HCT116 (cell line): Measurements from ENCODE around the gene CCDC117. TPM values are rescaled to one million over a fixed set of nuclear protein-coding genes. Genes with fewer than 3 reads are reported as not detected.

Source experiments
- ATAC-seq: fragments of 200-7000 bp; cut with Tn5 transposase; 2 replicates; pipeline ENCODE4 v1.9.1; 2020; ENCODE audit warnings: mild to moderate bottlenecking, moderate library complexity
- BruUV-seq: library from RNA; stranded (reverse); fragments of 400-500 nt; replicated peaks from 2 replicates; lab custom pipeline; 2021; lab: Mats Ljungman, UMichigan
- CTCF ChIA-PET: fragments of 300-600 bp; sonication (Branson Sonifier 250); formaldehyde crosslinking; loops from one replicate; lab custom pipeline; 2021; ENCODE audit warnings: antibody characterized with exemption; lab: Charles Lee
- POLR2A ChIA-PET: fragments of 300-600, 350-600 bp; sonication (Branson Sonifier 250); formaldehyde crosslinking; loops from one replicate; lab custom pipeline; 2021; ENCODE audit warnings: antibody characterized with exemption; lab: Charles Lee
- RAD21 ChIA-PET, 2 experiments: fragments of 300-600 bp; sonication (Branson Sonifier 250); formaldehyde crosslinking; loops; one replicate each; lab custom pipeline; 2023; ENCODE audit warnings: low total read pairs in 2 of 2; ENCODE audit not compliant: uncharacterized antibody in 2 of 2, unreplicated experiment in 2 of 2, low non-redundant PET in 1 of 2; lab: Charles Lee
- DNase-seq: peaks from one replicate; pipeline ENCODE4 v3.0.0-alpha.2; 2010; ENCODE audit warnings: low read depth, low spot score
- H2AFZ ChIP-seq: fragments of 200-600 bp; shearing (Covaris generic), sonication (generic); 2 replicates; pipeline ENCODE4 v1.6.1; 2017; ENCODE audit warnings: low read depth, mixed run types, mixed read lengths, antibody characterized with exemption, low read length; ENCODE audit not compliant: poor library complexity, severe bottlenecking
- H3K27ac ChIP-seq: 2 replicates; pipeline ENCODE4 v1.5.1; 2012; ENCODE audit warnings: low read depth, low read length
- H3K27me3 ChIP-seq: fragments of 200-600 bp; sonication (generic); 2 replicates; pipeline ENCODE4 v1.6.1; 2016; ENCODE audit warnings: mixed run types, low read length, mixed read lengths; ENCODE audit not compliant: insufficient read depth
- H3K36me3 ChIP-seq, 2 experiments: fragments of 200-500 bp in 1 of 2; fragments of 200-600 bp in 1 of 2; sonication (Bioruptor generic) in 1 of 2; sonication (generic) in 1 of 2; 2 replicates each; pipeline versions ENCODE4 v1.5.1 to v1.6.1; 2014 to 2016; ENCODE audit warnings: low read length in 2 of 2, inconsistent platforms in 1 of 2, mixed read lengths in 1 of 2, mixed run types in 1 of 2; ENCODE audit not compliant: insufficient read depth in 2 of 2, control insufficient read depth in 1 of 2
- H3K4me1 ChIP-seq, 2 experiments: fragments of 200-600 bp in 1 of 2; sonication (generic) in 1 of 2; 2 replicates each; pipeline versions ENCODE4 v1.5.1 to v1.6.1; 2012 to 2017; ENCODE audit warnings: low read length in 2 of 2, inconsistent platforms in 1 of 2, mild to moderate bottlenecking in 1 of 2, mixed read lengths in 1 of 2, mixed run types in 1 of 2, moderate library complexity in 1 of 2; ENCODE audit not compliant: insufficient read depth in 2 of 2, control insufficient read depth in 1 of 2
- H3K4me2 ChIP-seq: fragments of 200-600 bp; sonication (generic); 2 replicates; pipeline ENCODE4 v1.6.1; 2017; ENCODE audit warnings: mixed run types, low read length, mixed read lengths
- H3K4me3 ChIP-seq, 2 experiments: fragments of 200-600 bp in 1 of 2; sonication (generic) in 1 of 2; replicated peaks in 1 of 2; 2 replicates each; pipeline ENCODE4 v1.5.1; 2011 to 2016; ENCODE audit warnings: low read length in 2 of 2, control low read depth in 1 of 2, low read depth in 1 of 2, mild to moderate bottlenecking in 1 of 2, mixed read lengths in 1 of 2, mixed run types in 1 of 2
- H3K79me2 ChIP-seq: fragments of 200-600 bp; sonication (generic); 2 replicates; pipeline ENCODE4 v1.6.1; 2017; ENCODE audit warnings: mild to moderate bottlenecking, mixed run types, low read length, moderate library complexity, mixed read lengths; ENCODE audit not compliant: insufficient read depth
- H3K9ac ChIP-seq: fragments of 200-600 bp; sonication (generic); 2 replicates; pipeline ENCODE4 v1.6.1; 2016; ENCODE audit warnings: low read length, mixed read lengths
- H3K9me2 ChIP-seq: fragments of 200-600 bp; sonication (generic), shearing (Covaris generic); 2 replicates; pipeline ENCODE4 v1.6.1; 2017; ENCODE audit warnings: mixed run types, mild to moderate bottlenecking, moderate library complexity; ENCODE audit not compliant: insufficient read depth
- H3K9me3 ChIP-seq, 2 experiments: fragments of 200-500 bp in 1 of 2; fragments of 200-600 bp in 1 of 2; sonication (Bioruptor generic) in 1 of 2; sonication (generic) in 1 of 2; 2 replicates each; pipeline ENCODE4 v1.6.1; 2014 to 2017; ENCODE audit warnings: low read length in 2 of 2, mixed read lengths in 2 of 2, inconsistent platforms in 1 of 2, low read depth in 1 of 2, mild to moderate bottlenecking in 1 of 2, mixed run types in 1 of 2, moderate library complexity in 1 of 2; ENCODE audit not compliant: control insufficient read depth in 1 of 2, insufficient read depth in 1 of 2
- H4K20me1 ChIP-seq: fragments of 200-600 bp; sonication (generic), shearing (Covaris generic); 2 replicates; pipeline ENCODE4 v1.6.1; 2017; ENCODE audit warnings: mixed run types, mild to moderate bottlenecking, moderate library complexity; ENCODE audit not compliant: insufficient read depth
- ATF3 ChIP-seq: IDR thresholded peaks from 2 replicates; pipeline ENCODE4 v1.6.1; 2012
- CBX3 ChIP-seq: IDR thresholded peaks from 2 replicates; pipeline ENCODE4 v1.6.1; 2012; ENCODE audit warnings: low read depth
- EGR1 ChIP-seq: IDR thresholded peaks from 2 replicates; pipeline ENCODE4 v1.6.1; 2012; ENCODE audit warnings: low read depth
- ELF1 ChIP-seq: IDR thresholded peaks from 2 replicates; pipeline ENCODE4 v1.6.1; 2012; ENCODE audit warnings: low read depth, borderline replicate concordance
- EZH2 ChIP-seq: fragments of 200-600 bp; sonication (generic); IDR thresholded peaks from 2 replicates; pipeline ENCODE4 v1.6.1; 2017; ENCODE audit warnings: antibody characterized with exemption, mixed run types
- EZH2phosphoT487 ChIP-seq: fragments of 200-600 bp; IDR thresholded peaks from 2 replicates; pipeline ENCODE4 v1.6.1; 2018; ENCODE audit warnings: antibody characterized with exemption, borderline replicate concordance
- FOSL1 ChIP-seq: IDR thresholded peaks from 2 replicates; pipeline ENCODE4 v1.6.1; 2012; ENCODE audit warnings: low read depth
- JUND ChIP-seq: IDR thresholded peaks from 2 replicates; pipeline ENCODE4 v1.6.1; 2012
- MAX ChIP-seq: IDR thresholded peaks from 2 replicates; pipeline ENCODE4 v1.6.1; 2012
- RAD21 ChIP-seq: IDR thresholded peaks from 2 replicates; pipeline ENCODE4 v1.6.1; 2012; ENCODE audit warnings: low read depth, mild to moderate bottlenecking
- REST ChIP-seq: IDR thresholded peaks from 2 replicates; pipeline ENCODE4 v1.6.1; 2012; ENCODE audit warnings: low read depth
- SRF ChIP-seq: IDR thresholded peaks from 2 replicates; pipeline ENCODE4 v1.6.1; 2012; ENCODE audit warnings: low read depth
- TCF7L2 ChIP-seq: IDR thresholded peaks from 2 replicates; pipeline ENCODE4 v1.7.0; 2011; ENCODE audit warnings: borderline replicate concordance, inconsistent platforms; ENCODE audit not compliant: insufficient read depth, insufficient read length; ENCODE audit errors: extremely low read depth
- YY1 ChIP-seq: IDR thresholded peaks from 2 replicates; pipeline ENCODE4 v1.6.1; 2011; ENCODE audit warnings: low read length, low read depth, moderate library complexity, mild to moderate bottlenecking; ENCODE audit not compliant: insufficient replicate concordance; ENCODE audit errors: extremely low read depth
- ZBTB33 ChIP-seq: IDR thresholded peaks from 2 replicates; pipeline ENCODE4 v1.6.1; 2011; ENCODE audit warnings: mild to moderate bottlenecking, low read length, moderate library complexity; ENCODE audit not compliant: insufficient replicate concordance; ENCODE audit errors: extremely low read depth
- ZFX ChIP-seq: fragments of 450-650 bp; IDR thresholded peaks from 2 replicates; pipeline ENCODE4 v1.6.1; 2017
- intact Hi-C: fragments of 100-400 bp; cut with micrococcal nuclease; formaldehyde crosslinking; loops from 2 replicates; pipeline ENCODE4 v1.10.0; 2022
- total RNA-seq: library from RNA; stranded (reverse); gene quantifications from one replicate; pipeline ENCODE4 v1.2.1, GENCODE V29; 2021; ENCODE audit not compliant: unreplicated experiment

Gene CCDC117
- total RNA-seq, 1 experiment from 2014 or later, result 22.1 TPM

GRCh38 chr22:28730179-28730578 is 42.3 kb upstream of the CCDC117 start:
- Histone ChIP-seq H3K9me3 (no peaks in the 10 kb centered on the region), H3K36me3 (peaks cover 12 to 26% of the 10 kb centered on the region in 2 experiments; a peak in 3 of 4 replicates), H3K9ac (no peak overlapping the region), H3K27me3 (no peaks in the 10 kb centered on the region), H3K4me2 (no peak overlapping the region), H3K4me1 (no peaks in the 10 kb centered on the region), H2AFZ (no peak overlapping the region), H3K27ac (no peak overlapping the region), H3K9me2 (no peaks in the 10 kb centered on the region), H3K4me3 (no peak overlapping the region), H4K20me1 (no peaks in the 10 kb centered on the region), H3K79me2 (peaks cover 39% of the 10 kb centered on the region)
- ATAC-seq (no peak), DNase-seq (no peak)
- ChIA-PET POLR2A (no interaction called here), RAD21 (no interaction called here), CTCF (no interaction called here)
- intact Hi-C loops, result no loop called here
- BruUV-seq, result no TSS peak
- TF ChIP-seq CBX3 (no peak), JUND (no peak), FOSL1 (no peak), EZH2 (no peak), REST (no peak), EZH2phosphoT487 (no peak), ZBTB33 (no peak), RAD21 (no peak), ATF3 (no peak), ELF1 (no peak), EGR1 (no peak), TCF7L2 (no peak), YY1 (no peak), MAX (no peak), ZFX (no peak), SRF (no peak)
